H9 (cell line): Measurements from ENCODE around the gene CD163L1. TPM values are rescaled to one million over a fixed set of nuclear protein-coding genes. Genes with fewer than 3 reads are reported as not detected.

Source experiments
- DNase-seq: peaks from one replicate; pipeline ENCODE4 v3.0.0-alpha.2; 2017
- H2AFZ ChIP-seq: one replicate; pipeline ENCODE4 v1.6.1; 2013; ENCODE audit warnings: mild to moderate bottlenecking, low read length, control low read depth, moderate library complexity
- H2AK5ac ChIP-seq: 2 replicates; pipeline ENCODE4 v1.6.1; 2013; ENCODE audit warnings: low read length, control low read depth, mixed read lengths; ENCODE audit not compliant: insufficient read length
- H2BK120ac ChIP-seq: one replicate; pipeline ENCODE4 v1.6.1; 2013; ENCODE audit warnings: low read depth, mild to moderate bottlenecking, low read length, control low read depth, inconsistent platforms; ENCODE audit not compliant: poor library complexity, severe bottlenecking
- H2BK12ac ChIP-seq: 2 replicates; pipeline ENCODE4 v1.6.1; 2013; ENCODE audit warnings: low read length, control low read depth, mixed read lengths, low read depth; ENCODE audit not compliant: insufficient read length
- H2BK15ac ChIP-seq: 2 replicates; pipeline ENCODE4 v1.6.1; 2013; ENCODE audit warnings: low read depth, low read length, control low read depth
- H2BK20ac ChIP-seq: one replicate; pipeline ENCODE4 v1.6.1; 2013; ENCODE audit warnings: low read depth, mild to moderate bottlenecking, low read length, control low read depth, inconsistent platforms; ENCODE audit not compliant: poor library complexity, severe bottlenecking
- H2BK5ac ChIP-seq: 2 replicates; pipeline ENCODE4 v1.6.1; 2013; ENCODE audit warnings: low read length, control low read depth, mixed read lengths; ENCODE audit not compliant: insufficient read length
- H3K14ac ChIP-seq: 2 replicates; pipeline ENCODE4 v1.6.1; 2013; ENCODE audit warnings: low read length, control low read depth; ENCODE audit not compliant: insufficient read depth
- H3K18ac ChIP-seq: 2 replicates; pipeline ENCODE4 v1.6.1; 2013; ENCODE audit warnings: low read depth, mild to moderate bottlenecking, mixed read lengths, low read length, control low read depth; ENCODE audit not compliant: insufficient read length
- H3K23ac ChIP-seq: 2 replicates; pipeline ENCODE4 v1.6.1; 2013; ENCODE audit warnings: low read length, control low read depth, mixed read lengths, low read depth; ENCODE audit not compliant: insufficient read length
- H3K23me2 ChIP-seq: 2 replicates; pipeline ENCODE4 v1.6.1; 2013; ENCODE audit warnings: low read depth, mild to moderate bottlenecking, mixed read lengths, low read length, control low read depth; ENCODE audit not compliant: insufficient read length, poor library complexity, severe bottlenecking
- H3K27ac ChIP-seq: 2 replicates; pipeline ENCODE4 v1.5.1; 2013; ENCODE audit warnings: low read length, control low read depth, mixed read lengths, low read depth; ENCODE audit not compliant: insufficient read length
- H3K27me3 ChIP-seq: 2 replicates; pipeline ENCODE4 v1.6.1; 2013; ENCODE audit warnings: low read length, control low read depth, inconsistent platforms; ENCODE audit not compliant: insufficient read depth
- H3K4ac ChIP-seq: 2 replicates; pipeline ENCODE4 v1.6.1; 2013; ENCODE audit warnings: low read depth, mild to moderate bottlenecking, control low read depth, inconsistent platforms, low read length, moderate library complexity
- H3K4me1 ChIP-seq: 2 replicates; pipeline ENCODE4 v1.6.1; 2013; ENCODE audit warnings: low read length, control low read depth, inconsistent platforms; ENCODE audit not compliant: insufficient read depth
- H3K4me2 ChIP-seq: 2 replicates; pipeline ENCODE4 v1.6.1; 2013; ENCODE audit warnings: low read length, control low read depth, mixed read lengths; ENCODE audit not compliant: insufficient read length, insufficient read depth
- H3K56ac ChIP-seq: 2 replicates; pipeline ENCODE4 v1.6.1; 2013; ENCODE audit warnings: low read depth, mild to moderate bottlenecking, mixed read lengths, low read length, control low read depth; ENCODE audit not compliant: insufficient read length
- H3K79me1 ChIP-seq: 2 replicates; pipeline ENCODE4 v1.6.1; 2013; ENCODE audit warnings: low read depth, mild to moderate bottlenecking, moderate library complexity, low read length, control low read depth, inconsistent platforms; ENCODE audit not compliant: insufficient read depth, poor library complexity, severe bottlenecking
- H3K79me2 ChIP-seq: 2 replicates; pipeline ENCODE4 v1.6.1; 2013; ENCODE audit warnings: low read length, control low read depth, inconsistent platforms; ENCODE audit not compliant: insufficient read depth
- H3K9ac ChIP-seq: 2 replicates; pipeline ENCODE4 v1.6.1; 2013; ENCODE audit warnings: low read length, control low read depth, mixed read lengths; ENCODE audit not compliant: insufficient read length; ENCODE audit errors: extremely low read depth
- H3K9me3 ChIP-seq: one replicate; pipeline ENCODE4 v1.6.1; 2013; ENCODE audit warnings: low read depth, low read length, inconsistent platforms; ENCODE audit not compliant: control insufficient read depth
- H3T11ph ChIP-seq: one replicate; pipeline ENCODE4 v1.6.1; 2013; ENCODE audit warnings: mild to moderate bottlenecking, low read length, control low read depth, inconsistent platforms
- H4K20me1 ChIP-seq: one replicate; pipeline ENCODE4 v1.6.1; 2013; ENCODE audit not compliant: control insufficient read depth, insufficient read length, insufficient read depth
- H4K5ac ChIP-seq: 2 replicates; pipeline ENCODE4 v1.6.1; 2013; ENCODE audit warnings: low read depth, mild to moderate bottlenecking, mixed read lengths, low read length, control low read depth; ENCODE audit not compliant: insufficient read length
- H4K8ac ChIP-seq: replicated peaks from 2 replicates; pipeline ENCODE4 v1.6.1; 2013; ENCODE audit warnings: low read length, control low read depth, mixed read lengths, low read depth; ENCODE audit not compliant: insufficient read length
- H4K91ac ChIP-seq: 2 replicates; pipeline ENCODE4 v1.6.1; 2013; ENCODE audit warnings: low read depth, mild to moderate bottlenecking, moderate library complexity, mixed read lengths, low read length, control low read depth; ENCODE audit not compliant: insufficient read length
- H3K27ac Mint-ChIP-seq, 3 experiments: 2 replicates in 2 of 3; 3 replicates in 1 of 3; pipeline ENCODE4 v1.8.0; 2020 to 2021; ENCODE audit warnings: mixed read lengths in 3 of 3, mild to moderate bottlenecking in 1 of 3, moderate library complexity in 1 of 3
- H3K27me3 Mint-ChIP-seq: 2 replicates; pipeline ENCODE4 v1.8.0; 2021; ENCODE audit warnings: low read depth, mild to moderate bottlenecking, moderate library complexity, mixed read lengths
- H3K36me3 Mint-ChIP-seq, 3 experiments: 2 replicates in 2 of 3; 3 replicates in 1 of 3; pipeline ENCODE4 v1.8.0; 2020 to 2021; ENCODE audit warnings: low read depth in 3 of 3, mixed read lengths in 3 of 3; ENCODE audit not compliant: insufficient read depth in 1 of 3
- H3K4me1 Mint-ChIP-seq, 2 experiments: 2 replicates each; pipeline ENCODE4 v1.8.0; 2020; ENCODE audit warnings: mixed read lengths in 2 of 2
- H3K4me3 Mint-ChIP-seq, 2 experiments: 2 replicates in 1 of 2; 3 replicates in 1 of 2; pipeline ENCODE4 v1.8.0; 2020 to 2021; ENCODE audit warnings: mild to moderate bottlenecking in 2 of 2, mixed read lengths in 2 of 2, moderate library complexity in 1 of 2
- H3K9me3 Mint-ChIP-seq, 2 experiments: 2 replicates in 1 of 2; 3 replicates in 1 of 2; pipeline ENCODE4 v1.8.0; 2020; ENCODE audit warnings: mild to moderate bottlenecking in 2 of 2, mixed read lengths in 2 of 2, moderate library complexity in 1 of 2
- CTCF ChIP-seq: fragments of 200-600 bp; sonication (generic); conservative IDR thresholded peaks from 3 replicates; pipeline ENCODE4 v1.8.0; 2021; ENCODE audit warnings: antibody characterized with exemption, mild to moderate bottlenecking
- WGBS: extraction: QIAGEN DNeasy Blood & Tissue Kit; methylation state at CpG from one replicate; pipeline ENCODE4 v1.1.7; 2013; ENCODE audit warnings: missing lambda C conversion rate, low lambda C conversion rate, mixed read lengths; ENCODE audit not compliant: insufficient read length; ENCODE audit errors: extremely low coverage; 5-methylcytosine and 5-hydroxymethylcytosine counted together
- total RNA-seq: library from RNA; stranded (reverse); gene quantifications from 2 replicates; pipeline ENCODE4 v1.2.1, GENCODE V29; 2021

The CD163L1 gene
- total RNA-seq, 1 experiment from 2014 or later, result 0.39 TPM

DNA sequence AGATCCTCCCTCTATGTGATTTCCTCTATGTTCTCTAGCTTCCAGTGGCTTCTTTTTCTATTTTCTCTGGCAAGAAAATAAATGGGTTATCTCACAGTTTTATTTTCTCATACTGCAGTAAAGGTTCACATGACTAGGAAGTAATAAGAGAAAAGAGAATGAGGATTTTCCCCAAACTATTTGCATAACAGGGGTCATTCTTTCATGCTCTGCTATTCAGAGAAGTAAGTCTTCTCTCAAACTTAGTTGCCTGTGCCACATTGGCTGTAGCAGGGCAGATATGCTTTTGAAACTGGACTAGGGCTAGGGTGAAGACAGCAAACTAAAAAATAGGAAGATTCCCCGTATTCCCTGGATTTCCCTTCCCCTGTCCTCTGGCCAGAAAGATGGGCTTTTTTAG, 82.7 kb downstream of the CD163L1 start:
- H3T11ph ChIP-seq, result no peak overlapping the region
- no peak overlapping the region for H3K14ac ChIP-seq
- no peak overlapping the region for H2BK15ac ChIP-seq
- H2BK120ac ChIP-seq, result no peak overlapping the region
- no peaks in the 10 kb centered on the region for H4K20me1 ChIP-seq
- Mint-ChIP-seq H3K27me3 (no peaks in the 10 kb centered on the region), H3K36me3 (peaks cover 0 to 3% (median 0%) of the 10 kb centered on the region in 3 experiments; a peak in 1 of 7 replicates), H3K4me3 (no peak overlapping the region), H3K27ac (no peak overlapping the region; a peak in 2 of 7 replicates), H3K4me1 (peaks cover 0 to 11% of the 10 kb centered on the region in 2 experiments; a peak in 2 of 4 replicates), H3K9me3 (peaks cover 6 to 9% of the 10 kb centered on the region in 2 experiments; a peak in 2 of 5 replicates)
- H2BK5ac ChIP-seq, result no peak overlapping the region
- no peaks in the 10 kb centered on the region for H3K4me1 ChIP-seq
- no peaks in the 10 kb centered on the region for H3K27me3 ChIP-seq
- H2AFZ ChIP-seq, result no peak overlapping the region
- H4K5ac ChIP-seq, result no peak overlapping the region
- H3K23ac ChIP-seq, result no peak overlapping the region
- H2BK12ac ChIP-seq, result no peak overlapping the region
- H3K4ac ChIP-seq, result no peak overlapping the region
- DNase-seq, result no peak
- H3K79me2 ChIP-seq, result no peaks in the 10 kb centered on the region
- H3K56ac ChIP-seq, result no peak overlapping the region
- H3K4me2 ChIP-seq, result no peak overlapping the region
- H3K79me1 ChIP-seq, result no peaks in the 10 kb centered on the region
- H4K8ac ChIP-seq, result no peak overlapping the region
- H3K18ac ChIP-seq, result no peak overlapping the region
- H3K23me2 ChIP-seq, result no peaks in the 10 kb centered on the region
- H3K27ac ChIP-seq, result no peak overlapping the region
- no peak overlapping the region for H4K91ac ChIP-seq
- H2BK20ac ChIP-seq, result no peak overlapping the region
- no CpG with 5 or more reads among the region's 1 CpG for WGBS
- H2AK5ac ChIP-seq, result no peak overlapping the region
- H3K9me3 ChIP-seq, result no peaks in the 10 kb centered on the region
- no peak overlapping the region for H3K9ac ChIP-seq
- no peak for TF ChIP-seq CTCF
